ENCODE data around the gene CAPN11.
"Not testable (repeated sequence)": the region's sequence is repeated elsewhere in the genome, so short reads cannot be mapped to it uniquely, and the experiment has no call there.

The CAPN11 gene

GRCh38 chr6:44185356-44185755 is 26.7 kb downstream of the CAPN11 start:
- DNase-seq: not testable (repeated sequence)

- DNase-seq: no peak
These were observed 27.5 kb downstream of the CAPN11 start for GRCh38 chr6:44185953-44186634.

- DNase-seq: no peak
These were observed 28.0 kb downstream of the CAPN11 start for GRCh38 chr6:44186635-44187025.

- DNase-seq: no peak
These were observed 30.2 kb downstream of the CAPN11 start for GRCh38 chr6:44188819-44189218.

- no peak for DNase-seq
These were observed 30.6 kb downstream of the CAPN11 start for GRCh38 chr6:44189257-44189656.

GRCh38 chr6:44190715-44191114 is 32.1 kb downstream of the CAPN11 start:
- DNase-seq: no peak

GRCh38 chr6:44192428-44193041 is 33.9 kb downstream of the CAPN11 start:
- no peak for DNase-seq

- no peak for DNase-seq
These were observed 34.8 kb downstream of the CAPN11 start for GRCh38 chr6:44193307-44193910.

GRCh38 chr6:44194326-44194725 is 35.7 kb downstream of the CAPN11 start:
- DNase-seq: no peak

- DNase-seq: not testable (repeated sequence)
These were observed 37.7 kb downstream of the CAPN11 start for GRCh38 chr6:44196351-44196750.

- DNase-seq: no peak
These were observed 40.1 kb downstream of the CAPN11 start for GRCh38 chr6:44198684-44199083.

GRCh38 chr6:44199883-44200282 is 41.3 kb downstream of the CAPN11 start:
- DNase-seq: no peak

GRCh38 chr6:44201200-44201599 is 42.6 kb downstream of the CAPN11 start:
- DNase-seq: no peak

- no peak for DNase-seq
These were observed 43.2 kb downstream of the CAPN11 start for GRCh38 chr6:44201638-44202303.

- no peak for DNase-seq
These were observed 43.8 kb downstream of the CAPN11 start for GRCh38 chr6:44202332-44202971.

GRCh38 chr6:44202972-44203750 is 44.5 kb downstream of the CAPN11 start:
- DNase-seq: no peak

GRCh38 chr6:44203955-44204354 is 45.3 kb downstream of the CAPN11 start:
- DNase-seq: no peak

- DNase-seq: no peak
These were observed 49.3 kb downstream of the CAPN11 start for GRCh38 chr6:44207966-44208365.

- no peak for DNase-seq
These were observed 52.7 kb downstream of the CAPN11 start for GRCh38 chr6:44211284-44211683.

- DNase-seq: no peak
These were observed 55.7 kb downstream of the CAPN11 start for GRCh38 chr6:44214307-44214706.

- no peak for DNase-seq
These were observed 58.2 kb downstream of the CAPN11 start, which contains the start of gene MYMX for GRCh38 chr6:44216677-44217331. TSS of gene MYMX (plus strand) at chr6:44216926. CDS start at chr6:44217472, 546 bp downstream.
